H9 (cell line): ENCODE results near the gene SIT1. TPM values are rescaled to one million over a fixed set of nuclear protein-coding genes. Genes with fewer than 3 reads are reported as not detected.

Experiments used
- DNase-seq: peaks from one replicate; pipeline ENCODE4 v3.0.0-alpha.2; 2017
- H2AFZ ChIP-seq: one replicate; pipeline ENCODE4 v1.6.1; 2013; ENCODE audit warnings: mild to moderate bottlenecking, low read length, control low read depth, moderate library complexity
- H2AK5ac ChIP-seq: 2 replicates; pipeline ENCODE4 v1.6.1; 2013; ENCODE audit warnings: low read length, control low read depth, mixed read lengths; ENCODE audit not compliant: insufficient read length
- H2BK120ac ChIP-seq: one replicate; pipeline ENCODE4 v1.6.1; 2013; ENCODE audit warnings: low read depth, mild to moderate bottlenecking, low read length, control low read depth, inconsistent platforms; ENCODE audit not compliant: poor library complexity, severe bottlenecking
- H2BK12ac ChIP-seq: 2 replicates; pipeline ENCODE4 v1.6.1; 2013; ENCODE audit warnings: low read length, control low read depth, mixed read lengths, low read depth; ENCODE audit not compliant: insufficient read length
- H2BK15ac ChIP-seq: 2 replicates; pipeline ENCODE4 v1.6.1; 2013; ENCODE audit warnings: low read depth, low read length, control low read depth
- H2BK20ac ChIP-seq: one replicate; pipeline ENCODE4 v1.6.1; 2013; ENCODE audit warnings: low read depth, mild to moderate bottlenecking, low read length, control low read depth, inconsistent platforms; ENCODE audit not compliant: poor library complexity, severe bottlenecking
- H2BK5ac ChIP-seq: 2 replicates; pipeline ENCODE4 v1.6.1; 2013; ENCODE audit warnings: low read length, control low read depth, mixed read lengths; ENCODE audit not compliant: insufficient read length
- H3K14ac ChIP-seq: 2 replicates; pipeline ENCODE4 v1.6.1; 2013; ENCODE audit warnings: low read length, control low read depth; ENCODE audit not compliant: insufficient read depth
- H3K18ac ChIP-seq: 2 replicates; pipeline ENCODE4 v1.6.1; 2013; ENCODE audit warnings: low read depth, mild to moderate bottlenecking, mixed read lengths, low read length, control low read depth; ENCODE audit not compliant: insufficient read length
- H3K23ac ChIP-seq: 2 replicates; pipeline ENCODE4 v1.6.1; 2013; ENCODE audit warnings: low read length, control low read depth, mixed read lengths, low read depth; ENCODE audit not compliant: insufficient read length
- H3K23me2 ChIP-seq: 2 replicates; pipeline ENCODE4 v1.6.1; 2013; ENCODE audit warnings: low read depth, mild to moderate bottlenecking, mixed read lengths, low read length, control low read depth; ENCODE audit not compliant: insufficient read length, poor library complexity, severe bottlenecking
- H3K27ac ChIP-seq: 2 replicates; pipeline ENCODE4 v1.5.1; 2013; ENCODE audit warnings: low read length, control low read depth, mixed read lengths, low read depth; ENCODE audit not compliant: insufficient read length
- H3K27me3 ChIP-seq: 2 replicates; pipeline ENCODE4 v1.6.1; 2013; ENCODE audit warnings: low read length, control low read depth, inconsistent platforms; ENCODE audit not compliant: insufficient read depth
- H3K4ac ChIP-seq: 2 replicates; pipeline ENCODE4 v1.6.1; 2013; ENCODE audit warnings: low read depth, mild to moderate bottlenecking, control low read depth, inconsistent platforms, low read length, moderate library complexity
- H3K4me1 ChIP-seq: 2 replicates; pipeline ENCODE4 v1.6.1; 2013; ENCODE audit warnings: low read length, control low read depth, inconsistent platforms; ENCODE audit not compliant: insufficient read depth
- H3K4me2 ChIP-seq: 2 replicates; pipeline ENCODE4 v1.6.1; 2013; ENCODE audit warnings: low read length, control low read depth, mixed read lengths; ENCODE audit not compliant: insufficient read length, insufficient read depth
- H3K56ac ChIP-seq: 2 replicates; pipeline ENCODE4 v1.6.1; 2013; ENCODE audit warnings: low read depth, mild to moderate bottlenecking, mixed read lengths, low read length, control low read depth; ENCODE audit not compliant: insufficient read length
- H3K79me1 ChIP-seq: 2 replicates; pipeline ENCODE4 v1.6.1; 2013; ENCODE audit warnings: low read depth, mild to moderate bottlenecking, moderate library complexity, low read length, control low read depth, inconsistent platforms; ENCODE audit not compliant: insufficient read depth, poor library complexity, severe bottlenecking
- H3K79me2 ChIP-seq: 2 replicates; pipeline ENCODE4 v1.6.1; 2013; ENCODE audit warnings: low read length, control low read depth, inconsistent platforms; ENCODE audit not compliant: insufficient read depth
- H3K9ac ChIP-seq: 2 replicates; pipeline ENCODE4 v1.6.1; 2013; ENCODE audit warnings: low read length, control low read depth, mixed read lengths; ENCODE audit not compliant: insufficient read length; ENCODE audit errors: extremely low read depth
- H3K9me3 ChIP-seq: one replicate; pipeline ENCODE4 v1.6.1; 2013; ENCODE audit warnings: low read depth, low read length, inconsistent platforms; ENCODE audit not compliant: control insufficient read depth
- H3T11ph ChIP-seq: one replicate; pipeline ENCODE4 v1.6.1; 2013; ENCODE audit warnings: mild to moderate bottlenecking, low read length, control low read depth, inconsistent platforms
- H4K20me1 ChIP-seq: one replicate; pipeline ENCODE4 v1.6.1; 2013; ENCODE audit not compliant: control insufficient read depth, insufficient read length, insufficient read depth
- H4K5ac ChIP-seq: 2 replicates; pipeline ENCODE4 v1.6.1; 2013; ENCODE audit warnings: low read depth, mild to moderate bottlenecking, mixed read lengths, low read length, control low read depth; ENCODE audit not compliant: insufficient read length
- H4K8ac ChIP-seq: replicated peaks from 2 replicates; pipeline ENCODE4 v1.6.1; 2013; ENCODE audit warnings: low read length, control low read depth, mixed read lengths, low read depth; ENCODE audit not compliant: insufficient read length
- H4K91ac ChIP-seq: 2 replicates; pipeline ENCODE4 v1.6.1; 2013; ENCODE audit warnings: low read depth, mild to moderate bottlenecking, moderate library complexity, mixed read lengths, low read length, control low read depth; ENCODE audit not compliant: insufficient read length
- H3K27ac Mint-ChIP-seq, 3 experiments: 2 replicates in 2 of 3; 3 replicates in 1 of 3; pipeline ENCODE4 v1.8.0; 2020 to 2021; ENCODE audit warnings: mixed read lengths in 3 of 3, mild to moderate bottlenecking in 1 of 3, moderate library complexity in 1 of 3
- H3K27me3 Mint-ChIP-seq: 2 replicates; pipeline ENCODE4 v1.8.0; 2021; ENCODE audit warnings: low read depth, mild to moderate bottlenecking, moderate library complexity, mixed read lengths
- H3K36me3 Mint-ChIP-seq, 3 experiments: 2 replicates in 2 of 3; 3 replicates in 1 of 3; pipeline ENCODE4 v1.8.0; 2020 to 2021; ENCODE audit warnings: low read depth in 3 of 3, mixed read lengths in 3 of 3; ENCODE audit not compliant: insufficient read depth in 1 of 3
- H3K4me1 Mint-ChIP-seq, 2 experiments: 2 replicates each; pipeline ENCODE4 v1.8.0; 2020; ENCODE audit warnings: mixed read lengths in 2 of 2
- H3K4me3 Mint-ChIP-seq, 2 experiments: 2 replicates in 1 of 2; 3 replicates in 1 of 2; pipeline ENCODE4 v1.8.0; 2020 to 2021; ENCODE audit warnings: mild to moderate bottlenecking in 2 of 2, mixed read lengths in 2 of 2, moderate library complexity in 1 of 2
- H3K9me3 Mint-ChIP-seq, 2 experiments: 2 replicates in 1 of 2; 3 replicates in 1 of 2; pipeline ENCODE4 v1.8.0; 2020; ENCODE audit warnings: mild to moderate bottlenecking in 2 of 2, mixed read lengths in 2 of 2, moderate library complexity in 1 of 2
- WGBS: extraction: QIAGEN DNeasy Blood & Tissue Kit; methylation state at CpG from one replicate; pipeline ENCODE4 v1.1.7; 2013; ENCODE audit warnings: missing lambda C conversion rate, low lambda C conversion rate, mixed read lengths; ENCODE audit not compliant: insufficient read length; ENCODE audit errors: extremely low coverage; 5-methylcytosine and 5-hydroxymethylcytosine counted together
- total RNA-seq: library from RNA; stranded (reverse); gene quantifications from 2 replicates; pipeline ENCODE4 v1.2.1, GENCODE V29; 2021
- TF ChIP-seq, protein P1 (sequence below): fragments of 200-600 bp; sonication (generic); conservative IDR thresholded peaks from 3 replicates; pipeline ENCODE4 v1.8.0; 2021; ENCODE audit warnings: antibody characterized with exemption, mild to moderate bottlenecking

The SIT1 gene
- total RNA-seq, 1 experiment from 2014 or later: 1.6 TPM

GRCh38 chr9:35674025-35674361 lies 23.3 kb upstream of the SIT1 start:
- peaks cover 7 to 14% of the 10 kb centered on the region in 2 experiments for H3K4me1 Mint-ChIP-seq
- H2BK15ac ChIP-seq: no peak overlapping the region
- H2BK12ac ChIP-seq: no peak overlapping the region
- no peak overlapping the region for H3K4ac ChIP-seq
- H3K4me2 ChIP-seq: no peak overlapping the region
- H3K14ac ChIP-seq: no peak overlapping the region
- H3K56ac ChIP-seq: no peak overlapping the region
- H3T11ph ChIP-seq: no peak overlapping the region
- no peaks in the 10 kb centered on the region for H3K9me3 ChIP-seq
- no peak overlapping the region for H2BK20ac ChIP-seq
- H2BK120ac ChIP-seq: no peak overlapping the region
- TF ChIP-seq, protein P1, sequence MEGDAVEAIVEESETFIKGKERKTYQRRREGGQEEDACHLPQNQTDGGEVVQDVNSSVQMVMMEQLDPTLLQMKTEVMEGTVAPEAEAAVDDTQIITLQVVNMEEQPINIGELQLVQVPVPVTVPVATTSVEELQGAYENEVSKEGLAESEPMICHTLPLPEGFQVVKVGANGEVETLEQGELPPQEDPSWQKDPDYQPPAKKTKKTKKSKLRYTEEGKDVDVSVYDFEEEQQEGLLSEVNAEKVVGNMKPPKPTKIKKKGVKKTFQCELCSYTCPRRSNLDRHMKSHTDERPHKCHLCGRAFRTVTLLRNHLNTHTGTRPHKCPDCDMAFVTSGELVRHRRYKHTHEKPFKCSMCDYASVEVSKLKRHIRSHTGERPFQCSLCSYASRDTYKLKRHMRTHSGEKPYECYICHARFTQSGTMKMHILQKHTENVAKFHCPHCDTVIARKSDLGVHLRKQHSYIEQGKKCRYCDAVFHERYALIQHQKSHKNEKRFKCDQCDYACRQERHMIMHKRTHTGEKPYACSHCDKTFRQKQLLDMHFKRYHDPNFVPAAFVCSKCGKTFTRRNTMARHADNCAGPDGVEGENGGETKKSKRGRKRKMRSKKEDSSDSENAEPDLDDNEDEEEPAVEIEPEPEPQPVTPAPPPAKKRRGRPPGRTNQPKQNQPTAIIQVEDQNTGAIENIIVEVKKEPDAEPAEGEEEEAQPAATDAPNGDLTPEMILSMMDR: no peak
- no peak overlapping the region for H3K27ac Mint-ChIP-seq
- H2AK5ac ChIP-seq: no peak overlapping the region
- no peak overlapping the region for H2AFZ ChIP-seq
- no peak overlapping the region for H3K18ac ChIP-seq
- no peaks in the 10 kb centered on the region for H3K79me1 ChIP-seq
- no peak overlapping the region for H3K9ac ChIP-seq
- no peak overlapping the region for H3K27ac ChIP-seq
- no peaks in the 10 kb centered on the region for H3K23me2 ChIP-seq
- no CpG with 5 or more reads among the region's 3 CpGs for WGBS
- no peaks in the 10 kb centered on the region for H4K20me1 ChIP-seq
- H3K4me1 ChIP-seq: no peaks in the 10 kb centered on the region
- no peaks in the 10 kb centered on the region; a peak in 1 of 7 replicates for H3K36me3 Mint-ChIP-seq
- H3K9me3 Mint-ChIP-seq: no peaks in the 10 kb centered on the region
- DNase-seq: no peak
- no peak overlapping the region for H4K91ac ChIP-seq
- H3K27me3 Mint-ChIP-seq: peaks cover 35% of the 10 kb centered on the region
- no peak overlapping the region for H4K5ac ChIP-seq
- peaks cover 3% of the 10 kb centered on the region; the same call in 1 of the 2 replicates for H3K27me3 ChIP-seq
- H3K4me3 Mint-ChIP-seq: no peak overlapping the region
- H3K23ac ChIP-seq: no peak overlapping the region
- H4K8ac ChIP-seq: no peak overlapping the region
- no peaks in the 10 kb centered on the region for H3K79me2 ChIP-seq
- no peak overlapping the region for H2BK5ac ChIP-seq
